Measurements from ENCODE around the gene WNK3.
A peak's percentile ranks its signal among the peaks of the same experiment; 100 is the strongest.

The WNK3 gene

GRCh38 chrX:54180403-54180802 lies 177.4 kb downstream of the WNK3 start:
- Histone ChIP-seq H3K4me1 (ENCODE audit: control insufficient read depth, low read length) (peaks cover 34% of the 10 kb centered on the region), H3K27me3 (ENCODE audit: control insufficient read depth, low read length) (no peaks in the 10 kb centered on the region), H3K27ac (ENCODE audit: low read depth, low read length) (no peak overlapping the region), H3K4me2 (ENCODE audit: low read length) (peak overlapping the region; percentile 91), H4K20me1 (ENCODE audit: control insufficient read depth, insufficient read depth, low read depth, low read length) (peaks cover 23% of the 10 kb centered on the region; the same call in 1 of the 2 replicates), H3K79me2 (ENCODE audit: control insufficient read depth, low read length) (peaks cover 81% of the 10 kb centered on the region), H3K9me3 (ENCODE audit: control insufficient read depth, insufficient read depth, low read length) (no peaks in the 10 kb centered on the region), H3F3A (ENCODE audit: control insufficient read depth, insufficient read depth) (no peaks in the 10 kb centered on the region), H3K36me3 (ENCODE audit: control insufficient read depth, low read length) (peaks cover 64% of the 10 kb centered on the region), H3K4me3 (ENCODE audit: low read length) (peak overlapping the region; percentile 86), H3K9me2 (replicated peaks; ENCODE audit: control insufficient read depth, low read length) (no peaks in the 10 kb centered on the region)
- TF ChIP-seq EZH2phosphoT487 (IDR thresholded peaks at IDR 0.05; ENCODE audit: borderline replicate concordance, low read length) (no peak), CTCF (IDR thresholded peaks at IDR 0.05; ENCODE audit: low read depth, low read length, poor library complexity, severe bottlenecking) (no peak)

GRCh38 chrX:54178100-54178940 lies 179.5 kb downstream of the WNK3 start:
- peaks cover 80% of the 10 kb centered on the region for H3K36me3 ChIP-seq (ENCODE audit: control insufficient read depth, low read length)
- peaks cover 94% of the 10 kb centered on the region for H3K79me2 ChIP-seq (ENCODE audit: control insufficient read depth, low read length)
- no peaks in the 10 kb centered on the region for H3K27me3 ChIP-seq (ENCODE audit: control insufficient read depth, low read length)
- H3K9me2 ChIP-seq (replicated peaks; ENCODE audit: control insufficient read depth, low read length) = no peaks in the 10 kb centered on the region
- TF ChIP-seq EZH2phosphoT487 (IDR thresholded peaks at IDR 0.05; ENCODE audit: borderline replicate concordance, low read length) (no peak), CTCF (IDR thresholded peaks at IDR 0.05; ENCODE audit: low read depth, low read length, poor library complexity, severe bottlenecking) (no peak)
- H3K4me3 ChIP-seq (ENCODE audit: low read length) = no peak overlapping the region
- no peak overlapping the region for H3K27ac ChIP-seq (ENCODE audit: low read depth, low read length)
- peaks cover 31% of the 10 kb centered on the region for H3K4me1 ChIP-seq (ENCODE audit: control insufficient read depth, low read length)
- no peaks in the 10 kb centered on the region for H3F3A ChIP-seq (ENCODE audit: control insufficient read depth, insufficient read depth)
- no peaks in the 10 kb centered on the region for H3K9me3 ChIP-seq (ENCODE audit: control insufficient read depth, insufficient read depth, low read length)
- H4K20me1 ChIP-seq (ENCODE audit: control insufficient read depth, insufficient read depth, low read depth, low read length) = peaks cover 23% of the 10 kb centered on the region; the same call in 1 of the 2 replicates
- H3K4me2 ChIP-seq (ENCODE audit: low read length) = peak overlapping the region; percentile 11; the same call in 1 of the 2 replicates

GRCh38 chrX:54177306-54177705 lies 180.5 kb downstream of the WNK3 start:
- Histone ChIP-seq H3K27ac (ENCODE audit: low read depth, low read length) (no peak overlapping the region), H3K36me3 (ENCODE audit: control insufficient read depth, low read length) (peaks cover 82% of the 10 kb centered on the region), H4K20me1 (ENCODE audit: control insufficient read depth, insufficient read depth, low read depth, low read length) (peaks cover 23% of the 10 kb centered on the region; the same call in 1 of the 2 replicates), H3F3A (ENCODE audit: control insufficient read depth, insufficient read depth) (no peaks in the 10 kb centered on the region), H3K4me3 (ENCODE audit: low read length) (no peak overlapping the region), H3K79me2 (ENCODE audit: control insufficient read depth, low read length) (peaks cover 92% of the 10 kb centered on the region), H3K4me1 (ENCODE audit: control insufficient read depth, low read length) (peaks cover 31% of the 10 kb centered on the region), H3K9me3 (ENCODE audit: control insufficient read depth, insufficient read depth, low read length) (no peaks in the 10 kb centered on the region), H3K9me2 (replicated peaks; ENCODE audit: control insufficient read depth, low read length) (no peaks in the 10 kb centered on the region), H3K4me2 (ENCODE audit: low read length) (no peak overlapping the region), H3K27me3 (ENCODE audit: control insufficient read depth, low read length) (no peaks in the 10 kb centered on the region)
- TF ChIP-seq CTCF (IDR thresholded peaks at IDR 0.05; ENCODE audit: low read depth, low read length, poor library complexity, severe bottlenecking) = no peak
- TF ChIP-seq EZH2phosphoT487 (IDR thresholded peaks at IDR 0.05; ENCODE audit: borderline replicate concordance, low read length) = no peak
